PC-9 (cell line): Measurements from ENCODE around the gene MBTPS1. TPM values are rescaled to one million over a fixed set of nuclear protein-coding genes. Genes with fewer than 3 reads are reported as not detected.

ENCODE experiments used
- BruUV-seq: library from RNA; stranded (reverse); fragments of 400-500 nt; replicated peaks from 2 replicates; lab custom pipeline; 2021; lab: Mats Ljungman, UMichigan
- CTCF ChIA-PET: fragments of 300-600 bp; sonication (Branson Sonifier 250); formaldehyde crosslinking; loops from one replicate; lab custom pipeline; 2022; ENCODE audit warnings: antibody characterized with exemption; lab: Charles Lee
- POLR2A ChIA-PET: fragments of 300-600 bp; sonication (Branson Sonifier 250); formaldehyde crosslinking; loops from one replicate; lab custom pipeline; 2022; ENCODE audit warnings: antibody characterized with exemption; ENCODE audit not compliant: unreplicated experiment; lab: Charles Lee
- DNase-seq, 2 experiments: peaks; one replicate each; pipeline versions ENCODE4 v3.0.0 to v3.0.0-alpha.2; 2015 to 2022; ENCODE audit warnings: mixed read lengths in 1 of 2
- H2AFZ ChIP-seq: fragments of 200-600 bp; sonication (generic); 2 replicates; pipeline ENCODE4 v1.8.1; 2017; ENCODE audit warnings: antibody characterized with exemption
- H3F3A ChIP-seq: fragments of 200-600 bp; sonication (generic); 2 replicates; pipeline ENCODE4 v1.8.1; 2017; ENCODE audit warnings: antibody characterized with exemption, mild to moderate bottlenecking, low read depth; ENCODE audit not compliant: insufficient read depth
- H3K27ac ChIP-seq: fragments of 200-600 bp; sonication (generic); 2 replicates; pipeline ENCODE4 v1.6.1; 2016; ENCODE audit warnings: mixed run types
- H3K27me3 ChIP-seq: fragments of 200-600 bp; sonication (generic); 2 replicates; pipeline ENCODE4 v1.6.1; 2016; ENCODE audit warnings: low read depth, mixed run types; ENCODE audit not compliant: insufficient read depth
- H3K36me3 ChIP-seq: fragments of 200-600 bp; sonication (generic); 2 replicates; pipeline ENCODE4 v1.6.1; 2016; ENCODE audit warnings: low read depth, mixed run types
- H3K4me1 ChIP-seq: fragments of 200-600 bp; sonication (generic); replicated peaks from 2 replicates; pipeline ENCODE4 v1.6.1; 2016; ENCODE audit warnings: mixed run types; ENCODE audit not compliant: insufficient read depth
- H3K4me2 ChIP-seq: fragments of 200-600 bp; sonication (generic); 2 replicates; pipeline ENCODE4 v1.6.1; 2017; ENCODE audit warnings: mixed run types
- H3K4me3 ChIP-seq: fragments of 200-600 bp; sonication (generic); 2 replicates; pipeline ENCODE4 v1.6.1; 2016; ENCODE audit warnings: mixed run types
- H3K79me2 ChIP-seq: fragments of 200-600 bp; sonication (generic); 2 replicates; pipeline ENCODE4 v1.6.1; 2017; ENCODE audit warnings: low read depth, mixed run types
- H3K9me2 ChIP-seq: fragments of 200-600 bp; sonication (generic); 2 replicates; pipeline ENCODE4 v1.8.1; 2017; ENCODE audit warnings: mild to moderate bottlenecking; ENCODE audit not compliant: insufficient read depth
- H3K9me3 ChIP-seq: fragments of 200-600 bp; sonication (generic); 2 replicates; pipeline ENCODE4 v1.8.1; 2016; ENCODE audit warnings: low read depth; ENCODE audit not compliant: insufficient read depth
- H4K20me1 ChIP-seq: fragments of 200-600 bp; sonication (generic); 2 replicates; pipeline ENCODE4 v1.8.1; 2017; ENCODE audit not compliant: insufficient read depth
- CTCF ChIP-seq: fragments of 200-600 bp; sonication (generic); conservative IDR thresholded peaks from 2 replicates; pipeline ENCODE4 v1.6.1; 2017; ENCODE audit warnings: mixed run types, antibody characterized with exemption, mild to moderate bottlenecking, moderate library complexity
- EZH2 ChIP-seq: fragments of 200-600 bp; sonication (generic); IDR thresholded peaks from 2 replicates; pipeline ENCODE4 v1.8.0; 2017; ENCODE audit warnings: antibody characterized with exemption, low read depth
- intact Hi-C: fragments of 100-400 bp; cut with micrococcal nuclease; formaldehyde crosslinking; loops from one replicate; pipeline ENCODE4 v1.10.0; 2022; ENCODE audit not compliant: unreplicated experiment
- total RNA-seq: library from RNA; stranded (reverse); gene quantifications from 2 replicates; pipeline ENCODE4 v1.2.3, GENCODE V29; 2021

MBTPS1 gene
- total RNA-seq, 1 experiment from 2014 or later, result 96.0 TPM

- no peak overlapping the region for H3K4me3 ChIP-seq
- H3K79me2 ChIP-seq, result no peaks in the 10 kb centered on the region
- no peak for TF ChIP-seq EZH2
- TF ChIP-seq CTCF, result no peak
- no peaks in the 10 kb centered on the region for H3K36me3 ChIP-seq
- no peak overlapping the region for H2AFZ ChIP-seq
- peaks cover 19% of the 10 kb centered on the region for H3K27me3 ChIP-seq
- no peaks in the 10 kb centered on the region for H3K4me1 ChIP-seq
- H4K20me1 ChIP-seq, result no peaks in the 10 kb centered on the region
- intact Hi-C loops, result no loop called here
- no peak overlapping the region for H3K27ac ChIP-seq
- POLR2A ChIA-PET, result no interaction called here
- H3K4me2 ChIP-seq, result no peak overlapping the region
- BruUV-seq, result no TSS peak
- H3K9me2 ChIP-seq, result no peaks in the 10 kb centered on the region
- no peak for DNase-seq
- H3K9me3 ChIP-seq, result no peaks in the 10 kb centered on the region
- H3F3A ChIP-seq, result no peaks in the 10 kb centered on the region
- CTCF ChIA-PET, result no interaction called here
Measured at GRCh38 chr16:84045001-84045817, 71.5 kb downstream of the MBTPS1 start.

GRCh38 chr16:84044118-84044488 is 72.6 kb downstream of the MBTPS1 start:
- no peak overlapping the region for H3K4me3 ChIP-seq
- H4K20me1 ChIP-seq, result no peaks in the 10 kb centered on the region
- DNase-seq, result no peak
- ChIA-PET CTCF (interaction anchor here (0.6 kb wide), 2 partner anchors 85 to 117 kb away, joined by 3 read pairs; no protein-coding TSS in a partner anchor), POLR2A (interaction anchor here (0.6 to 1.0 kb wide), 2 partner anchors 30 to 117 kb away, joined by 3 to 6 read pairs; no protein-coding TSS in a partner anchor)
- no peak overlapping the region for H2AFZ ChIP-seq
- H3K9me2 ChIP-seq, result no peaks in the 10 kb centered on the region
- H3F3A ChIP-seq, result no peaks in the 10 kb centered on the region
- H3K27me3 ChIP-seq, result peaks cover 28% of the 10 kb centered on the region
- intact Hi-C loops, result loop anchor here (5.0 kb wide), 3 partner anchors 72 to 217 kb away; no protein-coding TSS in a partner anchor
- H3K36me3 ChIP-seq, result no peaks in the 10 kb centered on the region
- no peaks in the 10 kb centered on the region for H3K79me2 ChIP-seq
- H3K27ac ChIP-seq, result no peak overlapping the region
- no peak overlapping the region for H3K4me2 ChIP-seq
- no peaks in the 10 kb centered on the region for H3K4me1 ChIP-seq
- no peaks in the 10 kb centered on the region for H3K9me3 ChIP-seq
- no TSS peak for BruUV-seq
- TF ChIP-seq CTCF (peak; percentile 53; the same call in 1 of the 2 replicates), EZH2 (no peak)

GRCh38 chr16:84043486-84044117 is 73.1 kb downstream of the MBTPS1 start:
- no TSS peak for BruUV-seq
- DNase-seq, result no peak

More at GRCh38 chr16:84043486-84044117, 73.1 kb downstream of the MBTPS1 start:
- POLR2A ChIA-PET, result interaction anchor here (0.6 to 1.0 kb wide), 2 partner anchors 30 to 117 kb away, joined by 3 to 6 read pairs; no protein-coding TSS in a partner anchor
- no peak overlapping the region for H3K27ac ChIP-seq
- CTCF ChIA-PET, result interaction anchor here (0.6 to 1.1 kb wide), 3 partner anchors 84 to 116 kb away, joined by 3 read pairs; no protein-coding TSS in a partner anchor
- no peaks in the 10 kb centered on the region for H3K9me2 ChIP-seq
- no peak overlapping the region for H2AFZ ChIP-seq
- no peaks in the 10 kb centered on the region for H3K36me3 ChIP-seq
- TF ChIP-seq EZH2, result no peak
- no peak for TF ChIP-seq CTCF
- H3K27me3 ChIP-seq, result peaks cover 33% of the 10 kb centered on the region
- intact Hi-C loops, result loop anchor here (5.0 kb wide), 3 partner anchors 71 to 216 kb away; no protein-coding TSS in a partner anchor
- H3K4me1 ChIP-seq, result no peaks in the 10 kb centered on the region
- H4K20me1 ChIP-seq, result no peaks in the 10 kb centered on the region
- no peaks in the 10 kb centered on the region for H3F3A ChIP-seq
- no peaks in the 10 kb centered on the region for H3K9me3 ChIP-seq
- H3K4me3 ChIP-seq, result no peak overlapping the region
- peak overlapping the region; percentile 29; the same call in 1 of the 2 replicates for H3K4me2 ChIP-seq
- H3K79me2 ChIP-seq, result no peaks in the 10 kb centered on the region
